CD8-positive, alpha-beta memory T cell (primary cell): Measurements from ENCODE around the gene ODF4. TPM values are rescaled to one million over a fixed set of nuclear protein-coding genes. Genes with fewer than 3 reads are reported as not detected.

Experiments used
- CTCF ChIA-PET: fragments of 350-600 bp; sonication (Branson Sonifier 250); formaldehyde crosslinking; loops from one replicate; lab custom pipeline; 2021; ENCODE audit warnings: antibody characterized with exemption; lab: Charles Lee
- POLR2A ChIA-PET: fragments of 350-600 bp; sonication (Branson Sonifier 250); formaldehyde crosslinking; loops from one replicate; lab custom pipeline; 2021; ENCODE audit warnings: antibody characterized with exemption; lab: Charles Lee
- DNase-seq, 5 donors: peaks; one replicate each; pipeline versions ENCODE4 v3.0.0 to v3.0.0-alpha.2; 2020 to 2022; ENCODE audit warnings: mixed read lengths in 1 of 5
- H3K27ac ChIP-seq: one replicate; pipeline ENCODE4 v1.7.0; 2013; ENCODE audit warnings: low read depth, mild to moderate bottlenecking, low read length, moderate library complexity
- H3K27me3 ChIP-seq: 2 replicates; pipeline ENCODE4 v1.7.0; 2013; ENCODE audit warnings: low read length, mild to moderate bottlenecking; ENCODE audit not compliant: insufficient read depth, poor library complexity, severe bottlenecking
- H3K36me3 ChIP-seq: 2 replicates; pipeline ENCODE4 v1.7.0; 2013; ENCODE audit warnings: mild to moderate bottlenecking, low read length, moderate library complexity; ENCODE audit not compliant: insufficient read depth
- H3K4me1 ChIP-seq: 2 replicates; pipeline ENCODE4 v1.7.0; 2013; ENCODE audit warnings: mild to moderate bottlenecking, low read length, moderate library complexity; ENCODE audit not compliant: insufficient read depth
- H3K4me3 ChIP-seq: 2 replicates; pipeline ENCODE4 v1.7.0; 2013; ENCODE audit warnings: mild to moderate bottlenecking, low read length
- H3K9me3 ChIP-seq: 2 replicates; pipeline ENCODE4 v1.7.0; 2013; ENCODE audit warnings: mild to moderate bottlenecking, low read length
- H3K27ac Mint-ChIP-seq, 8 donors: one replicate each; pipeline ENCODE4 v1.8.0; 2020 to 2021; ENCODE audit warnings: mixed read lengths in 8 of 8, mild to moderate bottlenecking in 6 of 8, inconsistent platforms in 3 of 8, moderate library complexity in 3 of 8
- H3K27me3 Mint-ChIP-seq, 2 donors: one replicate each; pipeline ENCODE4 v1.8.0; 2020 to 2021; ENCODE audit warnings: mixed read lengths in 2 of 2, mild to moderate bottlenecking in 1 of 2, moderate library complexity in 1 of 2
- H3K36me3 Mint-ChIP-seq, 3 donors: one replicate each; pipeline ENCODE4 v1.8.0; 2020 to 2021; ENCODE audit warnings: mixed read lengths in 3 of 3, inconsistent platforms in 1 of 3, mild to moderate bottlenecking in 1 of 3
- H3K4me1 Mint-ChIP-seq, 3 donors: one replicate each; pipeline ENCODE4 v1.8.0; 2020 to 2021; ENCODE audit warnings: mixed read lengths in 3 of 3, inconsistent platforms in 1 of 3, mild to moderate bottlenecking in 1 of 3
- H3K4me3 Mint-ChIP-seq, 7 donors: one replicate each; pipeline ENCODE4 v1.8.0; 2020 to 2021; ENCODE audit warnings: mixed read lengths in 7 of 7, mild to moderate bottlenecking in 6 of 7, moderate library complexity in 4 of 7, inconsistent platforms in 2 of 7
- H3K9me3 Mint-ChIP-seq, 5 donors: one replicate each; pipeline ENCODE4 v1.8.0; 2020 to 2022; ENCODE audit warnings: mixed read lengths in 5 of 5, mild to moderate bottlenecking in 3 of 5, moderate library complexity in 2 of 5, inconsistent platforms in 1 of 5
- polyA plus RNA-seq: library from polyadenylated mRNA; unstranded; fragments of 300-500 nt; fragmentation: Illumina TruSeq; gene quantifications from one replicate; pipeline ENCODE4 v1.2.3, GENCODE V29; 2021
- total RNA-seq, 2 experiments: library from RNA; stranded (reverse); gene quantifications; one replicate each; pipeline ENCODE4 v1.2.3, GENCODE V29; 2021

The ODF4 gene
- total and polyA plus RNA-seq, 3 experiments from 2014 or later = not detected

GRCh38 chr17:8332688-8333087 lies 7.0 kb upstream of the ODF4 start:
- H3K27ac Mint-ChIP-seq = no peak overlapping the region
- no peaks in the 10 kb centered on the region for H3K36me3 Mint-ChIP-seq
- Histone ChIP-seq H3K36me3 (no peaks in the 10 kb centered on the region), H3K4me1 (no peaks in the 10 kb centered on the region), H3K27me3 (no peaks in the 10 kb centered on the region), H3K9me3 (no peaks in the 10 kb centered on the region), H3K4me3 (no peak overlapping the region), H3K27ac (no peak overlapping the region)
- POLR2A ChIA-PET = no interaction called here
- no peaks in the 10 kb centered on the region for H3K9me3 Mint-ChIP-seq
- H3K27me3 Mint-ChIP-seq = peaks cover 12 to 29% of the 10 kb centered on the region in 2 donors
- peak overlapping the region in 1 of 7 donors; percentile 48 for H3K4me3 Mint-ChIP-seq
- no peak for DNase-seq
- H3K4me1 Mint-ChIP-seq = peaks cover 0 to 1% (median under 1%) of the 10 kb centered on the region in 3 donors
- CTCF ChIA-PET = no interaction called here

- Histone ChIP-seq H3K27ac (no peak overlapping the region), H3K9me3 (no peaks in the 10 kb centered on the region), H3K4me3 (no peak overlapping the region), H3K4me1 (no peaks in the 10 kb centered on the region), H3K27me3 (no peaks in the 10 kb centered on the region), H3K36me3 (no peaks in the 10 kb centered on the region)
- Mint-ChIP-seq H3K4me1 (peaks cover 0 to 7% (median 7%) of the 10 kb centered on the region in 3 donors), H3K27me3 (peaks cover 8 to 23% of the 10 kb centered on the region in 2 donors), H3K27ac (peak overlapping the region in 1 of 8 donors; percentile 17), H3K4me3 (no peak overlapping the region), H3K36me3 (no peaks in the 10 kb centered on the region), H3K9me3 (no peaks in the 10 kb centered on the region)
- CTCF ChIA-PET = no interaction called here
- DNase-seq = no peak
- POLR2A ChIA-PET = no interaction called here
Measured at GRCh38 chr17:8333281-8333680, 6.4 kb upstream of the ODF4 start.

GRCh38 chr17:8337802-8338752 lies 1.6 kb upstream of the ODF4 start:
- Histone ChIP-seq H3K4me3 (no peak overlapping the region), H3K36me3 (no peaks in the 10 kb centered on the region), H3K27me3 (no peaks in the 10 kb centered on the region), H3K27ac (no peak overlapping the region), H3K9me3 (no peaks in the 10 kb centered on the region), H3K4me1 (no peaks in the 10 kb centered on the region)
- H3K27ac Mint-ChIP-seq = peak overlapping the region in 1 of 8 donors; percentile 85
- ChIA-PET POLR2A (interaction anchor here (0.8 kb wide), 2 partner anchors 12 to 710 kb away, joined by 3 to 4 read pairs; no protein-coding TSS in a partner anchor), CTCF (interaction anchor here (0.8 kb wide), 1 partner anchor 12 kb away, joined by 3 read pairs; no protein-coding TSS in a partner anchor)
- DNase-seq = no peak
- H3K36me3 Mint-ChIP-seq = no peaks in the 10 kb centered on the region
- H3K4me1 Mint-ChIP-seq = peaks cover 0 to 12% (median 8%) of the 10 kb centered on the region in 3 donors
- H3K4me3 Mint-ChIP-seq = peak overlapping the region in 4 of 7 donors; percentile 27 to 74 (median 44)
- peaks cover 0 to 3% of the 10 kb centered on the region in 2 donors for H3K27me3 Mint-ChIP-seq
- no peaks in the 10 kb centered on the region for H3K9me3 Mint-ChIP-seq

GRCh38 chr17:8338753-8339140 lies 893 bp upstream of the ODF4 start:
- POLR2A ChIA-PET = interaction anchor here (0.8 kb wide), 2 partner anchors 12 to 711 kb away, joined by 3 to 4 read pairs; no protein-coding TSS in a partner anchor
- H3K4me1 Mint-ChIP-seq = peaks cover 0 to 12% (median 8%) of the 10 kb centered on the region in 3 donors

GRCh38 chr17:8341456-8341855 lies 1.8 kb downstream of the ODF4 start:
- Mint-ChIP-seq H3K36me3 (no peaks in the 10 kb centered on the region), H3K27ac (no peak overlapping the region), H3K9me3 (no peaks in the 10 kb centered on the region), H3K4me1 (peaks cover 0 to 12% (median 8%) of the 10 kb centered on the region in 3 donors), H3K4me3 (no peak overlapping the region), H3K27me3 (peaks cover 0 to 17% of the 10 kb centered on the region in 2 donors)
- Histone ChIP-seq H3K4me1 (no peaks in the 10 kb centered on the region), H3K4me3 (no peak overlapping the region), H3K9me3 (no peaks in the 10 kb centered on the region), H3K27me3 (peaks cover 4% of the 10 kb centered on the region), H3K27ac (no peak overlapping the region), H3K36me3 (no peaks in the 10 kb centered on the region)
- no peak for DNase-seq
- CTCF ChIA-PET = no interaction called here
- POLR2A ChIA-PET = no interaction called here

More at GRCh38 chr17:8338753-8339140, 893 bp upstream of the ODF4 start:
- Histone ChIP-seq H3K4me3 (no peak overlapping the region), H3K27me3 (no peaks in the 10 kb centered on the region), H3K27ac (no peak overlapping the region), H3K36me3 (no peaks in the 10 kb centered on the region), H3K9me3 (no peaks in the 10 kb centered on the region), H3K4me1 (no peaks in the 10 kb centered on the region)
- H3K36me3 Mint-ChIP-seq = no peaks in the 10 kb centered on the region
- no peaks in the 10 kb centered on the region for H3K27me3 Mint-ChIP-seq
- no peak for DNase-seq
- no peak overlapping the region for H3K27ac Mint-ChIP-seq
- H3K9me3 Mint-ChIP-seq = no peaks in the 10 kb centered on the region
- H3K4me3 Mint-ChIP-seq = no peak overlapping the region
- CTCF ChIA-PET = no interaction called here

GRCh38 chr17:8345052-8345690 lies 5.5 kb downstream of the ODF4 start:
- ChIA-PET CTCF (no interaction called here), POLR2A (no interaction called here)
- no peaks in the 10 kb centered on the region for H3K4me1 Mint-ChIP-seq
- Histone ChIP-seq H3K36me3 (no peaks in the 10 kb centered on the region), H3K9me3 (no peaks in the 10 kb centered on the region), H3K4me1 (no peaks in the 10 kb centered on the region), H3K27ac (no peak overlapping the region), H3K27me3 (peaks cover 9% of the 10 kb centered on the region), H3K4me3 (no peak overlapping the region)
- no peak overlapping the region for H3K4me3 Mint-ChIP-seq
- peaks cover 4 to 37% of the 10 kb centered on the region in 2 donors for H3K27me3 Mint-ChIP-seq
- H3K27ac Mint-ChIP-seq = no peak overlapping the region
- H3K9me3 Mint-ChIP-seq = no peaks in the 10 kb centered on the region
- no peaks in the 10 kb centered on the region for H3K36me3 Mint-ChIP-seq
- DNase-seq = no peak

- no peaks in the 10 kb centered on the region for H3K36me3 ChIP-seq
- peak overlapping the region in 1 of 8 donors; percentile 31 for H3K27ac Mint-ChIP-seq
- peaks cover 9% of the 10 kb centered on the region for H3K27me3 ChIP-seq
- no peaks in the 10 kb centered on the region for H3K9me3 ChIP-seq
- H3K4me3 ChIP-seq = no peak overlapping the region
- CTCF ChIA-PET = interaction anchor here (1.1 kb wide), 1 partner anchor 462 kb away, joined by 3 read pairs; no protein-coding TSS in a partner anchor
- no peaks in the 10 kb centered on the region for H3K4me1 Mint-ChIP-seq
- no peaks in the 10 kb centered on the region for H3K4me1 ChIP-seq
- H3K4me3 Mint-ChIP-seq = no peak overlapping the region
- POLR2A ChIA-PET = no interaction called here
- H3K27ac ChIP-seq = no peak overlapping the region
- no peak for DNase-seq
- peaks cover 6 to 41% of the 10 kb centered on the region in 2 donors for H3K27me3 Mint-ChIP-seq
- no peaks in the 10 kb centered on the region for H3K9me3 Mint-ChIP-seq
- no peaks in the 10 kb centered on the region for H3K36me3 Mint-ChIP-seq
Measured at GRCh38 chr17:8345951-8346665, 6.5 kb downstream of the ODF4 start.
